ENCODE data around the gene ARMC2.

The ARMC2 gene

GRCh38 chr6:109008054-109008453 lies 159.8 kb downstream of the ARMC2 start:
- DNase-seq, result no peak
- intact Hi-C loops (cut with DNase I), result loop anchor here (5.0 kb wide), 3 partner anchors 64 to 161 kb away; partner anchors contain the start of genes ARMC2 and SESN1

- peak in 4 of 10 donors; percentile 24 to 85 (median 32) for DNase-seq
- intact Hi-C loops (cut with DNase I), result loop anchor here (5.0 kb wide), 3 partner anchors 64 to 161 kb away; partner anchors contain the start of genes ARMC2 and SESN1
Observed at GRCh38 chr6:109008537-109009235, 160.5 kb downstream of the ARMC2 start.

GRCh38 chr6:109009236-109009961 lies 161.2 kb downstream of the ARMC2 start:
- intact Hi-C loops (cut with DNase I), result loop anchor here (5.0 kb wide), 3 partner anchors 63 to 162 kb away; partner anchors contain the start of genes ARMC2 and SESN1
- DNase-seq, result peak; percentile 85 to 99 (median 94)

DNA sequence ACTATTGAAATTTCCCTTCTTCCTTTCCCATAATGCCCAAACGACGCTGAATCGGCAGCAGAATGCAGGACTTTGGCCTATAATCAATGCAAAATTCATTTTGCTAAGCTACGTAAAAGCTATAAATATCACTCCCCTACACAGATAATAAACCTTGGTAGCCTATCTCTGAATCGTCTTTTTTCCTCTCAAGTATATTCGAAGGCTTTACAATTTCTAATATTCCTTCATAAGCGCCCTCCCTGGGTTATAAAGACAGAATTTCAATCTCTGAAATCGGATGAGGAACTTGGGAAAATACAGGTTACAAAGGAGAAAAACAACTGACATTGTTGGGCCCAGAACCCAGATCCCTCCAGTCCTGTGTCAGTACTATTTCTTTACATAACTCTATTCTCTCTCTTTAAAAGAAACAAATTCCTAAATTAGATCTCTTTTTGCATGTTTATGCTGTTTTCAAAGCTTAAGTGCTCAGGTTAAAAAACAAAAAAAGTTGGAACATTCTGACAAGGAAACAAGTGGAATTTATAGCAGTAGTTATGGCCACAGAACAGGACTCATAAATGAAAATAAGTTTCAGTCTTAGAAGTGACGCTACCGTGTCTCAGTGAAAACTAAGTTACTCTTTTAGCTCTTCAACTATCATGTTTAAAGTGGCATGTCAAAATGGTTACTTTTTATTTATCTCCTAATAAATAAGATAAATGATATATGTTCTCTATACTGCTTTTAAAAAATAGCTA lies 161.9 kb downstream of the ARMC2 start:
- intact Hi-C loops (cut with DNase I), result loop anchor here (5.0 kb wide), 4 partner anchors 42 to 163 kb away; partner anchors contain the start of genes ARMC2 and SESN1
- DNase-seq, result no peak

GRCh38 chr6:109010705-109011102 lies 162.5 kb downstream of the ARMC2 start:
- no peak for DNase-seq

GRCh38 chr6:109013656-109014305 lies 165.6 kb downstream of the ARMC2 start:
- DNase-seq, result no peak
- intact Hi-C loops (cut with DNase I), result loop anchor here (5.0 kb wide), 1 partner anchor 39 kb away; no protein-coding TSS in a partner anchor

More at GRCh38 chr6:109010705-109011102, 162.5 kb downstream of the ARMC2 start:
- intact Hi-C loops (cut with DNase I), result loop anchor here (5.0 kb wide), 1 partner anchor 42 kb away; no protein-coding TSS in a partner anchor

DNA sequence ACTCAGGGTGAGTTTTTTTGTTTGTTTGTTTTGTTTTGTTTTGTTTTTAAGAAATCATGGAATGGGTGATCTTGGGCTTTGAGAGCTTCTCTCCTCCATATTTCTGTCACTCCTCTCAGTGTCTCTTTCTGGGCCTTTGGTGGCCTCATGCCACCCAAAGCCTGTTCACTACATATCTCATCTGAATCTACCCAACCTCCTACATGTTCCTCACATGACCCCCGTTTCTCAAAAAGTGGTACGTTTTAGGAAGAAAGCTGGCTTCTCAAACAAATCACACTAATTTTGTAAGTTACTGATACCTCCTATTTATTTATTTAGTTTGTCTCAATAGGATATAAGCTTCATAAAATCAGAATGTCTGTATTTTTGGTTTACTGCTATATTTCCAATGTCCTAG lies 166.4 kb downstream of the ARMC2 start:
- intact Hi-C loops (cut with DNase I), result loop anchor here (5.0 kb wide), 1 partner anchor 38 kb away; no protein-coding TSS in a partner anchor
- DNase-seq, result no peak

- intact Hi-C loops (cut with DNase I), result no loop called here
- no peak for DNase-seq
Observed at GRCh38 chr6:109015176-109015575, 167.0 kb downstream of the ARMC2 start.

DNA sequence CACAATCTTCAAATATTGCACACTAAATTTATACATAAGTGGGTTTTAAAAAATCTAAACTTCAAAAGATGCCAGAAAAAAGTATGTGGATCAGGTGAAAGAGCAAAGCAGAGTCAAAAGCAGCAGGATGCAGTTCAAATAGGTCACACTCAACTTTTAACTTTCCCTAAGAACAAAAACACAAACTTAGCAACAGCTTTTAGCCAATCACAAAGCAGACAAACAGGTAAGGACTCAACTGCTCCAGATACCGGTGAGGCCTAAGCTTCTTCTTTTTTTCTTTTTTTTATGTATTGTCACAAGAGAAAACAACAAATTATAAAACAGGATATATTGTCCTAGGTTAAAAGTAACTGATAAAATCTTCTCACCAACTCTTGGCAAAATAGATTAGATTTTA lies 171.7 kb downstream of the ARMC2 start:
- intact Hi-C loops (cut with DNase I), result no loop called here
- no peak for DNase-seq

DNA sequence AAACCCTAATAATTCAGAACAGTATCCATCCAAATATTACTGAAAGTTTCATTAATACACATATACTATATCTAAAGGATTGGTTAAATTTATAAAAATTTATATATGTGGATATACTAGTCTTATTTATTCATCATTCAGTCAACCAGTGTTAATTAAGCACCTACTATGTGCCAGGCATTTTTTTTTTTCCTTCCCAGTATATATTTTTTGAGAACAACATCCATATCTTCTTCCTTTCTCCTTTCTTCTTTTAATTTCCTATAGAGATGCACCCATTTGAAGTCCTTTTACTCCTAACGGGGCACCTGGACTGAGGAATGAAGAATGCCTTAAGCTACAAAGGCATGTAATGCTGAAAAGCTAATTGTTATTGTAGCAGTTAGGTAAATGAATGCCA lies 173.6 kb downstream of the ARMC2 start:
- intact Hi-C loops (cut with DNase I), result no loop called here

GRCh38 chr6:109023356-109023925 lies 175.2 kb downstream of the ARMC2 start:
- intact Hi-C loops (cut with DNase I), result no loop called here
- no peak for DNase-seq

More for the DNA sequence above, 173.6 kb downstream of the ARMC2 start:
- DNase-seq, result no peak

Measured in posterior cingulate gyrus (tissue), 11 donors.